Measurements from ENCODE around the gene DNM3.

DNM3 gene

DNA sequence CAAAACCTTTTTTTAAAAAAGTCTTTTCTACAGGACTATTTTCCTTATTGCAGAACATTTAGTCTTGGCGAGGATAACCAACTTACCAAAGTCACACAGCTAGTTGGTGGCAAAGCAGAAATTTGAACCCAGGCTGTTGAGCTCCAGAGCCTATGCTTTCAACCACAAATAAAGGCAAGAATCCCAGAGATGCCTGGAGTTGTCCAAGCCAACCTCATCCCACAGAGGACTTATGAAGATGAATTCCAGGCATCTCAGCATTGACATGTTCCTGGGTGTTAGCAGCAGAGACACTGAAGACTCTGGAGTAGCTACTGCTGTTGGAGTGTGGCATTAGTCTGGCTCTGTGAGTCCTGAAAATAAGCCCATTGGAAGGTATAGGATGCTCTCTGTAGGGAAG lies 291.5 kb downstream of the DNM3 start:
- Histone ChIP-seq H3K27ac (no peak overlapping the region), H3K4me3 (no peak overlapping the region)
- DNase-seq (ENCODE audit: low spot score), result no peak
- TF ChIP-seq, protein P1, sequence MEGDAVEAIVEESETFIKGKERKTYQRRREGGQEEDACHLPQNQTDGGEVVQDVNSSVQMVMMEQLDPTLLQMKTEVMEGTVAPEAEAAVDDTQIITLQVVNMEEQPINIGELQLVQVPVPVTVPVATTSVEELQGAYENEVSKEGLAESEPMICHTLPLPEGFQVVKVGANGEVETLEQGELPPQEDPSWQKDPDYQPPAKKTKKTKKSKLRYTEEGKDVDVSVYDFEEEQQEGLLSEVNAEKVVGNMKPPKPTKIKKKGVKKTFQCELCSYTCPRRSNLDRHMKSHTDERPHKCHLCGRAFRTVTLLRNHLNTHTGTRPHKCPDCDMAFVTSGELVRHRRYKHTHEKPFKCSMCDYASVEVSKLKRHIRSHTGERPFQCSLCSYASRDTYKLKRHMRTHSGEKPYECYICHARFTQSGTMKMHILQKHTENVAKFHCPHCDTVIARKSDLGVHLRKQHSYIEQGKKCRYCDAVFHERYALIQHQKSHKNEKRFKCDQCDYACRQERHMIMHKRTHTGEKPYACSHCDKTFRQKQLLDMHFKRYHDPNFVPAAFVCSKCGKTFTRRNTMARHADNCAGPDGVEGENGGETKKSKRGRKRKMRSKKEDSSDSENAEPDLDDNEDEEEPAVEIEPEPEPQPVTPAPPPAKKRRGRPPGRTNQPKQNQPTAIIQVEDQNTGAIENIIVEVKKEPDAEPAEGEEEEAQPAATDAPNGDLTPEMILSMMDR (IDR thresholded peaks at IDR 0.05), result no peak

DNA sequence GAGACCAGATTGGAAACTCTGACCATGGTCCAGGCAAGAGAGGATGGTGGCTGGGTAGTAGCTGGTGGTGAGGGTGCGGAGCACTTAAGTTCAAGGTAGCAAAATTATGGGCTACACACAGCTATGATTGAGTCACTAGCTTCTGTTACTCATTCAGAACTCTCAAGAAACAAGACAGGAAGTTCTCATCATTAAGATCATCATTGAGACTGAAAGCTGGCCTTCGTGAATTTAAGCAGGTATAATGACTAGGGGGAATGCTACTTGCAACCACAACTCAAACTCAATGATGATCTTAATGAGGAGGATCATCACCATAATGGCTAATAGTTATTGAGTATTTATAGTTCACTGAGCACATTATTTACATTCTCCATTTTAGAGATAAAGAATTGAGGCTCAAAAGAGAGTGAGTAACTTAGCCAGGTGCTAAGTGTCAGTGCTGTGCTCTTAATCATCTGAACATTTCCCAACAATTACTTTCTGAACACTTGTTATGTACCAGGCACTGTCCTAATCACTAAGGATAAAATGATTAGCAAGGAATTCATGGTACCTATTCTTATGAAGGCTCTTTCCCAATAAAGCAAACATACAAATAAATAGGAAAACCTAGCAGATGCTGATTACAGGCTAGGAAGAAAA lies 292.9 kb downstream of the DNM3 start:
- TF ChIP-seq, protein P1 (IDR thresholded peaks at IDR 0.05), result no peak
- no peak for DNase-seq (ENCODE audit: low spot score)
- Histone ChIP-seq H3K4me3 (no peak overlapping the region), H3K27ac (no peak overlapping the region)

DNA sequence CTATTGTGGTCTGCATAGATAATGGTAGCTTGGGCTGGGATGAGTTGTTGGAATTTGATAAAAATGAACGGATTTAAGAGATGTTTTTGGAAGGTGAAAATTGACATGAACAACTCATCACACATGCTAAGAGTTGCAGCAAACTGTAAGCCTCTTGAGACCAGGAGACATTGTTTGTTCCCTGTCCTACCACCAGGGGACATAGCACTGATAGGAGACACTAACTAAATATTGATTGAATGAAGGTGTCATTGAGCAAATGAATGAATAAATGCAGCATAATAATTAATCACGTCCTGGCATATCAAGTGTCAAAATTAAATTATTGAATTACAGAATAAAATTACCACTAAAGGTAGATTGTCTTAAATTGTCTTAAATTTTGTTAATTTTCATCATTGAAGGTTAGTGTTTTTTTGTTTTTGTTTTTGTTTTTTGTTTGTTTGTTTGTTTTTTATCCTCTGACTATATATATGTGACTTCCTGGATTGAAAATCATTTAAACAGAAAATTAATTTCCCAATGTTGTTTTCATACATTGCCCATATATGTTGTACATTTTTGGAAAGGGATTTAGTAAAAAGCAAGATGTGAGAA lies 293.9 kb downstream of the DNM3 start:
- H3K27ac ChIP-seq, result no peak overlapping the region
- TF ChIP-seq, protein P1 (IDR thresholded peaks at IDR 0.05), result no peak

DNA sequence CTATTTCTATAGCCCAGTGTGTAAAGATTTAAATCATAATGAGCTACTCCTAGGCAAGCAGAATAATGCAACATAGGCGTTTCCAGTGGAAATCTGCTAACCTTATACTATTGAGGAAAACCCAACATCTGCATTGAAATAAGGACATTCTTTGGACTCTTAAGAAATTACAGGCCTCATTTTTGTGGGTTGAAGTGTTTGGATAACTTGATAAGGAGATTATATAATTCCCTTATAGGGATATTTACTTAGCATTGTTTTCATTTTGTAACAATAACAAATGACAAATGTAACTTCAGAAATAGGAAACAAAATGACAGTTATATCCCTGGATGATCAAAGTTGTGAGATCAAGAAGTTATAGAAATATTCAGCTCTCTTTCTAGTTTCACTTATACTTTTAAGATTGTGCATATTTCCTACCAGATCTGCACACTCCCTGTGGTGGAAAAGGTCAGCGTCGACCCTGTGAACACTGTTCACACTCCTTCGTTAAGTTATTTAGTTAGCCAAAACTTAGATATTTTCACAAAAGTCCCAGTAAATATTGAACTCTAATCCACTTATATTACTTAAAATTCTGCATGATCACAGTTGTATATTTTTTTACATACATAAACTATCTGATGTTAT lies 294.8 kb downstream of the DNM3 start:
- TF ChIP-seq, protein P1 (IDR thresholded peaks at IDR 0.05), result no peak
- DNase-seq (ENCODE audit: low spot score), result no peak
- Histone ChIP-seq H3K4me3 (peak overlapping the region; percentile 40), H3K27ac (peak overlapping the region; percentile 52 to 65)

More for the DNA sequence above, 293.9 kb downstream of the DNM3 start:
- no peak overlapping the region for H3K4me3 ChIP-seq
- DNase-seq (ENCODE audit: low spot score), result no peak

DNA sequence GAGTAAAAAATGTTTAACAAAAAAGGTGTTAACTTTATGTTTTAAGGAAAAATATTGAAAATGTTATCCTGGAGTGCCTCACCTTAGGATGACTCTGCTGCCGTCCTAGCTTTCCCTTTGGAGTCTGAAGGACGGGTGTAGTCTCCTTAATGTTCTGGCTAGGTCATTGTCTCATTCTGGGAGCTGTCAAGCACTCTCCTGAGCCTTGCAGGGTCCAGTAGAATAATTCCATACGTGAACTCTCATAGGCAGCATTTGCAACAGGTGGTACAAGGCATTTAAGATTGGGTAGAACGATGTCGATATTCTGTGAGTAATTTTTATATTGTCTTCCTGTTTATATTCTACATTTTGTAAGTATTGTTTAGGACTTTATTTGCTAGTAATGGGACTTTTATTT lies 295.6 kb downstream of the DNM3 start:
- H3K27ac ChIP-seq, result peak overlapping the region; percentile 46 to 52

DNA sequence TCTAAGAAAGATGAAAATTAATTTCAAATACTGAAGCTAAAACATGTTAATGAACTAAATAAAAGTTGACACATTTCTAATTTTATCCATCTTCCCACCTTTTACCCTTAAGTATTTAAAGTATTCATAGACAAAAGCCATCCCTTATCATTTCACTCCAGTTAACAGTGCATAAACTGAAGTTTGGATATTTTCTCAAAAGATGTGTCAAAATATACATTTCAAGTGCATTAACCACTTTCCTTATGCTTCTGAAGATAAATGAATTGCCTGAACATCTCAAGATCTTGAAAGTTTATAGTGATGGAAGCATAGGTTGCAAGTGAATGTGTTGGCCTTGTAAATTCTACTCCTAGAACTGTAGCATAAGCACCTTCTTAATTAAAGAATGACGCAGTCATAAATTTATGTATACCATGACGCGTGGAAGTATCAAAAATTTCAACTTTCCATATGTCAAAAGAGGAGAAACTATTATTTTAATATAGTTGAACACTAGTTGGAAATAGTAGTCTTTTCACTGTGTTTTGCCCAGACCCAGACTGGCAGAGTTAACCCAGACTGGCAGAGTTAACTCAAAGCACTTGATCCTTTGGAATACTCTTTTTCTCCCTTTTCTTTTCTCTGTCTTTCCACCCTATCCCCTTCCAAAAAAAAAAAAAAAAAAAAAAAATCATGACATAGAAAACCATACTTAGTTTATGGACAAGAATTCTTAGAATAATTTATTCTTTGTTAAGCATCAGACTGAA lies 296.6 kb downstream of the DNM3 start:
- no peak for DNase-seq (ENCODE audit: low spot score)

More for the DNA sequence above, 295.6 kb downstream of the DNM3 start:
- no peak overlapping the region for H3K4me3 ChIP-seq
- TF ChIP-seq, protein P1 (IDR thresholded peaks at IDR 0.05), result no peak
- DNase-seq (ENCODE audit: low spot score), result no peak

More for the DNA sequence above, 296.6 kb downstream of the DNM3 start:
- H3K4me3 ChIP-seq, result no peak overlapping the region
- TF ChIP-seq, protein P1 (IDR thresholded peaks at IDR 0.05), result no peak
- H3K27ac ChIP-seq, result peak overlapping the region in 1 of 2 donors; percentile 63

Measured in coronary artery (tissue), 2 donors.